Measurements from ENCODE around the gene FTO.
"Not testable (repeated sequence)": the region's sequence is repeated elsewhere in the genome, so short reads cannot be mapped to it uniquely, and the experiment has no call there.

FTO gene

GRCh38 chr16:53872248-53873221 lies 168.6 kb downstream of the FTO start:
- no peak for DNase-seq

GRCh38 chr16:53876811-53877210 lies 172.9 kb downstream of the FTO start:
- DNase-seq = no peak

GRCh38 chr16:53878216-53878615 lies 174.3 kb downstream of the FTO start:
- no peak for DNase-seq

- no peak for DNase-seq
Measured at GRCh38 chr16:53881371-53881770, 177.4 kb downstream of the FTO start.

- no peak for DNase-seq
Measured at GRCh38 chr16:53882310-53882709, 178.4 kb downstream of the FTO start.

- no peak for DNase-seq
Measured at GRCh38 chr16:53884748-53885147, 180.8 kb downstream of the FTO start.

GRCh38 chr16:53886482-53887378 lies 182.8 kb downstream of the FTO start:
- no peak for DNase-seq

- DNase-seq = no peak
Measured at GRCh38 chr16:53888222-53888621, 184.3 kb downstream of the FTO start.

GRCh38 chr16:53890877-53891276 lies 186.9 kb downstream of the FTO start:
- DNase-seq = not testable (repeated sequence)

- no peak for DNase-seq
Measured at GRCh38 chr16:53891409-53892139, 187.6 kb downstream of the FTO start.

- DNase-seq = peak; percentile 9
Measured at GRCh38 chr16:53892155-53892554, 188.2 kb downstream of the FTO start.

- DNase-seq = no peak
Measured at GRCh38 chr16:53893731-53894435, 189.9 kb downstream of the FTO start.

GRCh38 chr16:53894686-53895085 lies 190.7 kb downstream of the FTO start:
- no peak for DNase-seq

- DNase-seq = no peak
Measured at GRCh38 chr16:53895433-53895832, 191.5 kb downstream of the FTO start.

- no peak for DNase-seq
Measured at GRCh38 chr16:53895851-53896250, 191.9 kb downstream of the FTO start.

GRCh38 chr16:53896722-53897121 lies 192.8 kb downstream of the FTO start:
- no peak for DNase-seq

- no peak for DNase-seq
Measured at GRCh38 chr16:53898993-53899392, 195.0 kb downstream of the FTO start.

GRCh38 chr16:53899431-53899830 lies 195.5 kb downstream of the FTO start:
- no peak for DNase-seq

GRCh38 chr16:53900667-53901066 lies 196.7 kb downstream of the FTO start:
- DNase-seq = no peak

GRCh38 chr16:53901408-53901807 lies 197.5 kb downstream of the FTO start:
- no peak for DNase-seq

- DNase-seq = no peak
Measured at GRCh38 chr16:53904533-53904932, 200.6 kb downstream of the FTO start.

- no peak for DNase-seq
Measured at GRCh38 chr16:53905028-53905427, 201.1 kb downstream of the FTO start.
